IPS-20b (cell line): ENCODE data around the gene CDK6.
"Not testable (repeated sequence)": the region's sequence is repeated elsewhere in the genome, so short reads cannot be mapped to it uniquely, and the experiment has no call there.

ENCODE experiments used
- H3K27ac ChIP-seq: one replicate; pipeline ENCODE4 v1.5.1; 2013; ENCODE audit warnings: low read length
- H3K27me3 ChIP-seq: 2 replicates; pipeline ENCODE4 v1.6.1; 2013; ENCODE audit warnings: mild to moderate bottlenecking, low read length, inconsistent platforms; ENCODE audit not compliant: insufficient read depth
- H3K36me3 ChIP-seq: 2 replicates; pipeline ENCODE4 v1.6.1; 2013; ENCODE audit warnings: low read depth, mild to moderate bottlenecking, inconsistent platforms, low read length, moderate library complexity; ENCODE audit not compliant: insufficient read depth
- H3K4me1 ChIP-seq: 2 replicates; pipeline ENCODE4 v1.6.1; 2013; ENCODE audit warnings: mild to moderate bottlenecking, control low read depth, inconsistent platforms, low read length, moderate library complexity; ENCODE audit not compliant: insufficient read depth
- H3K4me3 ChIP-seq: 2 replicates; pipeline ENCODE4 v1.5.1; 2013; ENCODE audit warnings: mild to moderate bottlenecking, low read length, inconsistent platforms
- H3K9ac ChIP-seq: 2 replicates; pipeline ENCODE4 v1.6.1; 2013; ENCODE audit warnings: low read depth, mild to moderate bottlenecking, inconsistent platforms, low read length, moderate library complexity
- H3K9me3 ChIP-seq: 2 replicates; pipeline ENCODE4 v1.6.1; 2013; ENCODE audit warnings: mild to moderate bottlenecking, low read depth, low read length, inconsistent platforms; ENCODE audit not compliant: insufficient read depth

Gene CDK6

GRCh38 chr7:92621026-92621540 is 215.3 kb downstream of the CDK6 start:
- no peaks in the 10 kb centered on the region for H3K27me3 ChIP-seq
- H3K4me1 ChIP-seq: no peaks in the 10 kb centered on the region; the same call in 1 of the 2 replicates
- no peak overlapping the region for H3K9ac ChIP-seq
- no peaks in the 10 kb centered on the region for H3K9me3 ChIP-seq
- H3K27ac ChIP-seq: no peak overlapping the region
- no peak overlapping the region for H3K4me3 ChIP-seq
- no peaks in the 10 kb centered on the region; the same call in 1 of the 2 replicates for H3K36me3 ChIP-seq

- Histone ChIP-seq H3K36me3 (peaks cover 6% of the 10 kb centered on the region), H3K9me3 (no peaks in the 10 kb centered on the region)
These were observed 220.5 kb downstream of the CDK6 start for GRCh38 chr7:92615861-92616260.

GRCh38 chr7:92614660-92615174 is 221.7 kb downstream of the CDK6 start:
- Histone ChIP-seq H3K9me3 (no peaks in the 10 kb centered on the region), H3K9ac (no peak overlapping the region), H3K27ac (no peak overlapping the region), H3K36me3 (peaks cover 6% of the 10 kb centered on the region), H3K27me3 (no peaks in the 10 kb centered on the region), H3K4me3 (no peak overlapping the region), H3K4me1 (no peaks in the 10 kb centered on the region; the same call in 1 of the 2 replicates)

More at GRCh38 chr7:92615861-92616260, 220.5 kb downstream of the CDK6 start:
- Histone ChIP-seq H3K27ac (no peak overlapping the region), H3K9ac (no peak overlapping the region), H3K4me1 (no peaks in the 10 kb centered on the region; the same call in 1 of the 2 replicates), H3K4me3 (no peak overlapping the region), H3K27me3 (no peaks in the 10 kb centered on the region)

GRCh38 chr7:92613720-92614119 is 222.7 kb downstream of the CDK6 start:
- no peaks in the 10 kb centered on the region for H3K27me3 ChIP-seq
- no peak overlapping the region for H3K9ac ChIP-seq
- no peaks in the 10 kb centered on the region for H3K9me3 ChIP-seq
- no peaks in the 10 kb centered on the region; the same call in 1 of the 2 replicates for H3K4me1 ChIP-seq
- no peak overlapping the region for H3K4me3 ChIP-seq
- peaks cover 6% of the 10 kb centered on the region for H3K36me3 ChIP-seq
- H3K27ac ChIP-seq: no peak overlapping the region

- Histone ChIP-seq H3K36me3 (peaks cover 6% of the 10 kb centered on the region), H3K9me3 (no peaks in the 10 kb centered on the region), H3K4me1 (no peaks in the 10 kb centered on the region; the same call in 1 of the 2 replicates), H3K27ac (no peak overlapping the region), H3K27me3 (peaks cover under 1% of the 10 kb centered on the region; the same call in 1 of the 2 replicates), H3K9ac (no peak overlapping the region), H3K4me3 (no peak overlapping the region)
These were observed 223.2 kb downstream of the CDK6 start for GRCh38 chr7:92613214-92613613.

- Histone ChIP-seq H3K9me3 (no peaks in the 10 kb centered on the region), H3K27ac (no peak overlapping the region), H3K4me1 (peaks cover 3% of the 10 kb centered on the region; the same call in 1 of the 2 replicates), H3K36me3 (peaks cover 6% of the 10 kb centered on the region), H3K4me3 (no peak overlapping the region), H3K9ac (no peak overlapping the region), H3K27me3 (peaks cover 7% of the 10 kb centered on the region; the same call in 1 of the 2 replicates)
These were observed 223.9 kb downstream of the CDK6 start for GRCh38 chr7:92612501-92612900.

GRCh38 chr7:92611735-92612134 is 224.6 kb downstream of the CDK6 start:
- H3K4me1 ChIP-seq: peaks cover 3% of the 10 kb centered on the region; the same call in 1 of the 2 replicates
- H3K9me3 ChIP-seq: no peaks in the 10 kb centered on the region
- no peak overlapping the region for H3K9ac ChIP-seq
- H3K4me3 ChIP-seq: no peak overlapping the region
- no peak overlapping the region for H3K27ac ChIP-seq
- peaks cover 6% of the 10 kb centered on the region for H3K36me3 ChIP-seq
- H3K27me3 ChIP-seq: peaks cover 7% of the 10 kb centered on the region; the same call in 1 of the 2 replicates

GRCh38 chr7:92609921-92610518 is 226.4 kb downstream of the CDK6 start:
- no peak overlapping the region for H3K9ac ChIP-seq
- H3K27ac ChIP-seq: no peak overlapping the region
- H3K4me3 ChIP-seq: no peak overlapping the region
- 0 out of 2 replicates have a peak, but pooled peaks cover 3% of the 10 kb centered on the region for H3K4me1 ChIP-seq
- H3K27me3 ChIP-seq: peaks cover 7% of the 10 kb centered on the region; the same call in 1 of the 2 replicates
- peaks cover 6% of the 10 kb centered on the region for H3K36me3 ChIP-seq
- H3K9me3 ChIP-seq: no peaks in the 10 kb centered on the region

- Histone ChIP-seq H3K9ac (peak overlapping the region; percentile 17; the same call in 1 of the 2 replicates), H3K36me3 (no peaks in the 10 kb centered on the region), H3K4me3 (peak overlapping the region; percentile 70), H3K27me3 (peaks cover 7% of the 10 kb centered on the region; the same call in 1 of the 2 replicates), H3K9me3 (no peaks in the 10 kb centered on the region), H3K4me1 (0 out of 2 replicates have a peak, but pooled peaks cover 3% of the 10 kb centered on the region), H3K27ac (no peak overlapping the region)
These were observed 227.7 kb downstream of the CDK6 start for GRCh38 chr7:92608380-92609322.

- Histone ChIP-seq H3K4me1 (peaks cover 7% of the 10 kb centered on the region), H3K9me3 (no peaks in the 10 kb centered on the region), H3K27ac (no peak overlapping the region), H3K27me3 (peaks cover 7% of the 10 kb centered on the region; the same call in 1 of the 2 replicates), H3K4me3 (no peak overlapping the region), H3K9ac (no peak overlapping the region), H3K36me3 (no peaks in the 10 kb centered on the region)
These were observed 229.4 kb downstream of the CDK6 start for GRCh38 chr7:92606985-92607384.

- not testable (repeated sequence) for H3K4me3 ChIP-seq, H3K9ac ChIP-seq, H3K36me3 ChIP-seq, H3K27me3 ChIP-seq, H3K4me1 ChIP-seq, H3K27ac ChIP-seq, H3K9me3 ChIP-seq
These were observed 231.9 kb downstream of the CDK6 start for GRCh38 chr7:92604517-92604916.
